GM12874 (cell line): ENCODE results near the gene RMI2.

Source experiments
- CTCF ChIP-seq: IDR thresholded peaks from 2 replicates; pipeline ENCODE4 v1.5.1; 2011; ENCODE audit warnings: low read depth, mild to moderate bottlenecking, control low read depth, low read length, moderate library complexity; ENCODE audit not compliant: insufficient read depth

The RMI2 gene

GRCh38 chr16:11299865-11300559 is 45.2 kb upstream of the RMI2 start:
- TF ChIP-seq CTCF, result no peak

- TF ChIP-seq CTCF, result no peak
Measured at GRCh38 chr16:11300560-11300892, 44.7 kb upstream of the RMI2 start.

GRCh38 chr16:11301645-11302501 is 43.4 kb upstream of the RMI2 start:
- no peak for TF ChIP-seq CTCF

GRCh38 chr16:11302977-11303376 is 42.3 kb upstream of the RMI2 start:
- no peak for TF ChIP-seq CTCF

DNA sequence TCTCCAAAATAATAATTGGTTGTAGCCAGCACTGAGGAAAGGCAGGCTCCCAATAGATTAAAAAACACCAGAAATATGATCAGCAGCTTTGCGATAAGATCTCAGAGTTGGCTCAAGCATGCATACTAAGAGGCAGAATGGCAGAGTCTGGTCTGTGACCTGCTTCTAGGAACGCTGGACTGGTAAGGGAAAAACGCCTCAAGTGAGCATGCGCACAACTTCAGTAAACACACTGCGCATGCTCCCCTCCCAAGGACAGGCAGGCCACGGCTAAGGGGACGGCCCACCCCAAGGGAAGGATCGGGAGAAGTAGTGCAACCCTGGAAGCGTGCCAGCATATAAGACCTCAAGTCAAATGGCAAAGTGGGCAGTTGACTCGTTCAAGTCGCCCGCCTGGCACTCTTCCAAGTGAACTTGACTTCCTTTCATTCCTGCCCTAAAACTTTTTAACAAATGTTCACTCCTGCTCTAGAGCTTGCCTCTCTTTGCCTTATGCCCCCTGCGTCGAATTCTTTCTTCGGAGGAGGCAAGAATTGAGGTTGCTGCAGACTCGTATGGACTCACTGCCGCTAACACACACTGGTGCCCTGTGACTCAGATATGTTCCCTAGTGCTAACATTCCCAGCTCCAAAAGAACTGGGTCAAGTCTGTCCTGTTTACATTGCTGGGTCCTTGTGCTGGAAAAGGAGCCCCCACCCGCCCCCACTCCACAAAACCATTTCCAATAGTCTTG is 41.7 kb upstream of the RMI2 start:
- TF ChIP-seq CTCF, result no peak

- TF ChIP-seq CTCF, result no peak
Measured at GRCh38 chr16:11306381-11306780, 38.9 kb upstream of the RMI2 start.

GRCh38 chr16:11306997-11307638 is 38.1 kb upstream of the RMI2 start:
- no peak for TF ChIP-seq CTCF
